Measurements from ENCODE around the gene RFXANK.

- TF ChIP-seq HDAC8 (tag; IDR thresholded peaks at IDR 0.05): no peak
- no peak for TF ChIP-seq POLR2AphosphoS5 (IDR thresholded peaks at IDR 0.05; ENCODE audit: control insufficient read depth, insufficient read depth, low read depth, low read length)
- no peak for TF ChIP-seq FIP1L1 (IDR thresholded peaks at IDR 0.05; ENCODE audit: low read depth, low read length, poor library complexity, severe bottlenecking)
- TF ChIP-seq SP1 (CRISPR knock-in tag; IDR thresholded peaks at IDR 0.05): no peak
- TF ChIP-seq CTCF (IDR thresholded peaks at IDR 0.05 in 2 of 3, conservative IDR thresholded peaks at IDR 0.05 in 1 of 3; ENCODE audit: insufficient read depth in 2 of 3, low read depth in 1 of 3, low read length in 3 of 3): no peak
Measured at GRCh38 chr19:19234220-19234816, 42.3 kb downstream of the RFXANK start.

All from K562 (cell line).